Cerebellar cortex (tissue), 1 donor: ENCODE data around the gene OBSL1.

Experiments
- DNase-seq: peaks from one replicate; pipeline ENCODE4 v3.0.0-alpha.2; 2015; ENCODE audit warnings: low spot score

OBSL1 gene

GRCh38 chr2:219511547-219512325 is 59.6 kb downstream of the OBSL1 start:
- DNase-seq: no peak

GRCh38 chr2:219510512-219511135 is 60.7 kb downstream of the OBSL1 start:
- DNase-seq: no peak

GRCh38 chr2:219509780-219510511 is 61.4 kb downstream of the OBSL1 start:
- peak; percentile 71 for DNase-seq

- DNase-seq: peak; percentile 58
Observed at GRCh38 chr2:219508971-219509779, 62.2 kb downstream of the OBSL1 start.

- DNase-seq: no peak
Observed at GRCh38 chr2:219508444-219508734, 63.0 kb downstream of the OBSL1 start.

- peak; percentile 41 for DNase-seq
Observed at GRCh38 chr2:219507581-219508443, 63.5 kb downstream of the OBSL1 start.

GRCh38 chr2:219506802-219507526 is 64.4 kb downstream of the OBSL1 start:
- peak; percentile 94 for DNase-seq

GRCh38 chr2:219506153-219506801 is 65.1 kb downstream of the OBSL1 start:
- no peak for DNase-seq

- DNase-seq: no peak
Observed at GRCh38 chr2:219505585-219505984, 65.8 kb downstream of the OBSL1 start.

GRCh38 chr2:219502618-219503017 is 68.7 kb downstream of the OBSL1 start:
- no peak for DNase-seq

- DNase-seq: no peak
Observed at GRCh38 chr2:219501849-219502248, 69.5 kb downstream of the OBSL1 start.
